ENCODE measurements around the gene E4F1. TPM values are rescaled to one million over a fixed set of nuclear protein-coding genes. Genes with fewer than 3 reads are reported as not detected.

The E4F1 gene
- total and polyA plus RNA-seq, 10 of the 15 experiments (the other 5 are each of a cell fraction or from before 2014, with no cell fraction given) = 0.23 to 36.5 (median 14.5) TPM

GRCh38 chr16:2251296-2252111 is 28.1 kb downstream of the E4F1 start, which contains the start of gene ECI1 (continued):
- TF ChIP-seq ZBTB33 (IDR thresholded peaks at IDR 0.05) = no peak
- no peak for TF ChIP-seq RELB (IDR thresholded peaks at IDR 0.05; ENCODE audit: low read depth)
- no peak for TF ChIP-seq ESRRA (IDR thresholded peaks at IDR 0.05; ENCODE audit: low read length)
- peak in 1 of 2 experiments; percentile 61; a peak in 1 of 3 replicates for TF ChIP-seq EGR1 (IDR thresholded peaks at IDR 0.05; ENCODE audit: borderline replicate concordance in 1 of 2, low read depth in 2 of 2, low read length in 2 of 2)
- peak; percentile 31; the same call in 1 of the 2 replicates for TF ChIP-seq HCFC1 (IDR thresholded peaks at IDR 0.05; ENCODE audit: low read length)
- TF ChIP-seq TCF7 (IDR thresholded peaks at IDR 0.05; ENCODE audit: borderline replicate concordance) = no peak
- TF ChIP-seq TARDBP (IDR thresholded peaks at IDR 0.05; ENCODE audit: borderline replicate concordance) = 0 out of 2 replicates have a peak, but pooled peaks have one; percentile 53
- TF ChIP-seq IRF5 (IDR thresholded peaks at IDR 0.05; ENCODE audit: borderline replicate concordance) = no peak
- TF ChIP-seq ASH2L (IDR thresholded peaks at IDR 0.05; ENCODE audit: borderline replicate concordance, low read depth) = 0 out of 2 replicates have a peak, but pooled peaks have one; percentile 64
- no peak for TF ChIP-seq USF1 (IDR thresholded peaks at IDR 0.05; ENCODE audit: borderline replicate concordance, extremely low read length, insufficient read depth, low read depth, low read length)
- TF ChIP-seq NFYB (IDR thresholded peaks at IDR 0.05; ENCODE audit: insufficient read depth, low read depth, low read length) = no peak
- TF ChIP-seq IKZF2 (IDR thresholded peaks at IDR 0.05) = no peak; a peak in 1 of 4 replicates
- no peak for TF ChIP-seq CREM (IDR thresholded peaks at IDR 0.05; ENCODE audit: low read depth)
- TF ChIP-seq MAX (IDR thresholded peaks at IDR 0.05; ENCODE audit: low read depth, low read length) = 0 out of 2 replicates have a peak, but pooled peaks have one; percentile 22
- no peak for TF ChIP-seq EZH2 (IDR thresholded peaks at IDR 0.05; ENCODE audit: borderline replicate concordance, control insufficient read depth, low read depth, low read length)
- TF ChIP-seq ATF7 (IDR thresholded peaks at IDR 0.05; ENCODE audit: low read depth) = no peak
- no peak for TF ChIP-seq CBX3 (IDR thresholded peaks at IDR 0.05; ENCODE audit: borderline replicate concordance, low read depth)
- TF ChIP-seq RB1 (IDR thresholded peaks at IDR 0.05; ENCODE audit: borderline replicate concordance) = peak; percentile 89
- peak; percentile 49 for TF ChIP-seq NBN (IDR thresholded peaks at IDR 0.05)
- TF ChIP-seq EED (IDR thresholded peaks at IDR 0.05; ENCODE audit: low read depth) = no peak
- TF ChIP-seq JUND (IDR thresholded peaks at IDR 0.05; ENCODE audit: low read depth, low read length) = no peak
- peak; percentile 61; the same call in 1 of the 2 replicates for TF ChIP-seq ZSCAN29 (IDR thresholded peaks at IDR 0.05)
- no peak for TF ChIP-seq SREBF2 (IDR thresholded peaks at IDR 0.05; ENCODE audit: low read length)
- no peak for TF ChIP-seq KDM1A (IDR thresholded peaks at IDR 0.05; ENCODE audit: borderline replicate concordance)
